SK-N-SH (cell line): ENCODE data around the gene SMAD2. TPM values are rescaled to one million over a fixed set of nuclear protein-coding genes. Genes with fewer than 3 reads are reported as not detected.

Source experiments
- CTCF ChIA-PET: fragments of 300-600, 350-600 bp; formaldehyde crosslinking; extraction: SDS; loops from one replicate; lab custom pipeline; 2021; lab: Yijun Ruan, JAX
- POLR2A ChIA-PET: fragments of 350-600 bp; sonication (Branson Sonifier 250); formaldehyde crosslinking; extraction: SDS; loops from one replicate; lab custom pipeline; 2020; ENCODE audit warnings: antibody characterized with exemption, inconsistent platforms; lab: Yijun Ruan, JAX
- DNase-seq: peaks from one replicate; pipeline ENCODE4 v3.0.0; 2012
- H2AFZ ChIP-seq: fragments of 200-600 bp; sonication (generic); 2 replicates; pipeline ENCODE4 v1.8.1; 2016; ENCODE audit warnings: antibody characterized with exemption, mild to moderate bottlenecking, low read depth
- H3F3A ChIP-seq: fragments of 200-600 bp; sonication (generic); replicated peaks from 2 replicates; pipeline ENCODE3; 2016; ENCODE audit warnings: antibody characterized with exemption, mild to moderate bottlenecking; ENCODE audit not compliant: insufficient read depth
- H3K27ac ChIP-seq, 2 experiments: fragments of 200-500 bp in 1 of 2; fragments of 200-600 bp in 1 of 2; sonication (Bioruptor generic) in 1 of 2; sonication (generic), shearing (Covaris generic) in 1 of 2; 2 replicates each; pipeline versions ENCODE4 v1.5.1 to v1.6.1; 2014 to 2016; ENCODE audit warnings: low read depth in 2 of 2, inconsistent platforms in 1 of 2, low read length in 1 of 2, mild to moderate bottlenecking in 1 of 2, mixed read lengths in 1 of 2
- H3K27me3 ChIP-seq: fragments of 200-600 bp; sonication (generic), shearing (Covaris generic); 2 replicates; pipeline ENCODE4 v1.6.1; 2016; ENCODE audit warnings: mixed run types; ENCODE audit not compliant: insufficient read depth
- H3K36me3 ChIP-seq, 2 experiments: fragments of 200-500 bp in 1 of 2; fragments of 200-600 bp in 1 of 2; sonication (Bioruptor generic) in 1 of 2; sonication (generic) in 1 of 2; replicated peaks in 1 of 2; 2 replicates each; pipeline versions ENCODE3 to v1.5.1; 2014 to 2016; ENCODE audit warnings: low read length in 1 of 2, mild to moderate bottlenecking in 1 of 2; ENCODE audit not compliant: insufficient read depth in 2 of 2, control insufficient read depth in 1 of 2
- H3K4me1 ChIP-seq, 2 experiments: fragments of 200-500 bp in 1 of 2; fragments of 200-600 bp in 1 of 2; sonication (Bioruptor generic) in 1 of 2; sonication (generic), shearing (Covaris generic) in 1 of 2; 2 replicates each; pipeline versions ENCODE4 v1.5.1 to v1.6.1; 2014 to 2016; ENCODE audit warnings: low read depth in 1 of 2, low read length in 1 of 2, mixed run types in 1 of 2; ENCODE audit not compliant: insufficient read depth in 2 of 2, control insufficient read depth in 1 of 2
- H3K4me2 ChIP-seq: fragments of 200-600 bp; sonication (generic), shearing (Covaris generic); 2 replicates; pipeline ENCODE4 v1.6.1; 2017; ENCODE audit warnings: mixed run types
- H3K4me3 ChIP-seq, 2 experiments: fragments of 200-500 bp in 1 of 2; fragments of 200-600 bp in 1 of 2; sonication (Bioruptor generic) in 1 of 2; sonication (generic), shearing (Covaris generic) in 1 of 2; 2 replicates each; pipeline versions ENCODE4 v1.5.1 to v1.8.1; 2014 to 2016; ENCODE audit warnings: low read depth in 2 of 2, inconsistent platforms in 1 of 2, low read length in 1 of 2, mild to moderate bottlenecking in 1 of 2, mixed read lengths in 1 of 2, moderate library complexity in 1 of 2
- H3K79me2 ChIP-seq: fragments of 200-600 bp; sonication (generic); 2 replicates; pipeline ENCODE4 v1.8.1; 2017; ENCODE audit warnings: mild to moderate bottlenecking; ENCODE audit not compliant: insufficient read depth
- H3K9ac ChIP-seq: fragments of 200-600 bp; sonication (generic); 2 replicates; pipeline ENCODE4 v1.6.1; 2017; ENCODE audit warnings: mixed run types
- H3K9me2 ChIP-seq: fragments of 200-600 bp; sonication (generic); 2 replicates; pipeline ENCODE4 v1.6.1; 2017; ENCODE audit warnings: mixed run types
- H3K9me3 ChIP-seq: fragments of 200-600 bp; sonication (generic); 2 replicates; pipeline ENCODE4 v1.6.1; 2017; ENCODE audit warnings: mixed run types, mild to moderate bottlenecking, moderate library complexity
- H4K20me1 ChIP-seq: fragments of 200-600 bp; sonication (generic); 2 replicates; pipeline ENCODE4 v1.6.1; 2017; ENCODE audit warnings: mild to moderate bottlenecking, mixed run types; ENCODE audit not compliant: insufficient read depth
- CHD2 ChIP-seq: fragments of 150-350 bp; IDR thresholded peaks from 2 replicates; pipeline ENCODE4 v1.6.1; 2018; ENCODE audit warnings: low read length; ENCODE audit not compliant: partially characterized antibody
- EP300 ChIP-seq, 2 experiments: IDR thresholded peaks; 2 replicates each; pipeline versions ENCODE4 v1.4.0 to v1.6.1; 2012; ENCODE audit warnings: borderline replicate concordance in 1 of 2, low read depth in 1 of 2, low read length in 1 of 2
- MXI1 ChIP-seq: IDR thresholded peaks from 2 replicates; pipeline ENCODE4 v1.6.1; 2012; ENCODE audit warnings: mild to moderate bottlenecking, low read depth, low read length, improper control_type of control experiment
- NRF1 ChIP-seq: IDR thresholded peaks from 2 replicates; pipeline ENCODE4 v1.6.1; 2012; ENCODE audit warnings: low read depth, mild to moderate bottlenecking, low read length
- RFX5 ChIP-seq: IDR thresholded peaks from 2 replicates; pipeline ENCODE4 v1.6.1; 2012; ENCODE audit warnings: mild to moderate bottlenecking, improper control_type of control experiment, low read length
- SIN3A ChIP-seq: IDR thresholded peaks from 2 replicates; pipeline ENCODE4 v1.6.1; 2012; ENCODE audit warnings: low read depth, mild to moderate bottlenecking, low read length, moderate library complexity, borderline replicate concordance
- SMC3 ChIP-seq: IDR thresholded peaks from 2 replicates; pipeline ENCODE4 v1.6.1; 2012; ENCODE audit warnings: low read depth, low read length, improper control_type of control experiment
- TAF1 ChIP-seq: IDR thresholded peaks from 2 replicates; pipeline ENCODE4 v1.6.1; 2012; ENCODE audit warnings: low read depth, mild to moderate bottlenecking, low read length, moderate library complexity, borderline replicate concordance
- WGBS: methylation state at CpG from one replicate; pipeline ENCODE4 v1.1.6; 2017; ENCODE audit warnings: low lambda C conversion rate; 5-methylcytosine and 5-hydroxymethylcytosine counted together
- polyA plus RNA-seq, 3 experiments: library from polyadenylated mRNA; depleted of rRNA; stranded (reverse); fragments of >200 nt; gene quantifications; 2 replicates each; pipeline ENCODE4 v1.2.3, GENCODE V29; 2012
- TF ChIP-seq, protein P1 (sequence below): IDR thresholded peaks from 2 replicates; pipeline ENCODE4 v1.6.1; 2012; ENCODE audit warnings: mild to moderate bottlenecking, low read depth, low read length, moderate library complexity
- TF ChIP-seq, protein P2 (sequence below): IDR thresholded peaks from 2 replicates; pipeline ENCODE4 v1.4.0; 2012; ENCODE audit warnings: low read depth, borderline replicate concordance
- TF ChIP-seq, protein P3 (sequence below): IDR thresholded peaks from 2 replicates; pipeline ENCODE4; 2012
- TF ChIP-seq, protein P4 (sequence below): fragments of 150-350 bp; IDR thresholded peaks from 2 replicates; pipeline ENCODE4 v1.6.1; 2017; ENCODE audit warnings: antibody characterized with exemption, low read length, low read depth, borderline replicate concordance

The SMAD2 gene
- polyA plus RNA-seq, 1 of the 3 experiments (the other 2 are of a cell fraction), result 36.3 TPM

DNA sequence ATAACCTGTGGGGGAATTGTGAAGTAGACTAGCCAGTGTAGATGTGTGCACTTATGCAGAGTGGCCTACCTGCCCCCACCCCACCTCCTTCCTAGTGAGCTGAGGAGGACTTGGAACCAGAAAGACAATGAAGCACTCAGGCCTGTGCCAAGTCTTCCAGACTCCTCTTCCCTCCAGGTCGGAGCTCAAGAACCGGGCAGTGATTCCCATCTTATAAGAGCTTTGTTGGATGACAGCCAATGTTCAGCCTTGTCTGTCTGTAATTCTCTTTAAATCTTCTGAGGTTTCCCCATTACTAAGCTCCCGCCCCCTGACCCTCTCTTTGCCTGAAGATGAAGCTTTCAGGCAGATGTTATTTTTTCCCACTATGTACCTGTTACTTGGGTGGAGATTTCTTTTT, 121.0 kb downstream of the SMAD2 start (continued):
- TF ChIP-seq, protein P1, sequence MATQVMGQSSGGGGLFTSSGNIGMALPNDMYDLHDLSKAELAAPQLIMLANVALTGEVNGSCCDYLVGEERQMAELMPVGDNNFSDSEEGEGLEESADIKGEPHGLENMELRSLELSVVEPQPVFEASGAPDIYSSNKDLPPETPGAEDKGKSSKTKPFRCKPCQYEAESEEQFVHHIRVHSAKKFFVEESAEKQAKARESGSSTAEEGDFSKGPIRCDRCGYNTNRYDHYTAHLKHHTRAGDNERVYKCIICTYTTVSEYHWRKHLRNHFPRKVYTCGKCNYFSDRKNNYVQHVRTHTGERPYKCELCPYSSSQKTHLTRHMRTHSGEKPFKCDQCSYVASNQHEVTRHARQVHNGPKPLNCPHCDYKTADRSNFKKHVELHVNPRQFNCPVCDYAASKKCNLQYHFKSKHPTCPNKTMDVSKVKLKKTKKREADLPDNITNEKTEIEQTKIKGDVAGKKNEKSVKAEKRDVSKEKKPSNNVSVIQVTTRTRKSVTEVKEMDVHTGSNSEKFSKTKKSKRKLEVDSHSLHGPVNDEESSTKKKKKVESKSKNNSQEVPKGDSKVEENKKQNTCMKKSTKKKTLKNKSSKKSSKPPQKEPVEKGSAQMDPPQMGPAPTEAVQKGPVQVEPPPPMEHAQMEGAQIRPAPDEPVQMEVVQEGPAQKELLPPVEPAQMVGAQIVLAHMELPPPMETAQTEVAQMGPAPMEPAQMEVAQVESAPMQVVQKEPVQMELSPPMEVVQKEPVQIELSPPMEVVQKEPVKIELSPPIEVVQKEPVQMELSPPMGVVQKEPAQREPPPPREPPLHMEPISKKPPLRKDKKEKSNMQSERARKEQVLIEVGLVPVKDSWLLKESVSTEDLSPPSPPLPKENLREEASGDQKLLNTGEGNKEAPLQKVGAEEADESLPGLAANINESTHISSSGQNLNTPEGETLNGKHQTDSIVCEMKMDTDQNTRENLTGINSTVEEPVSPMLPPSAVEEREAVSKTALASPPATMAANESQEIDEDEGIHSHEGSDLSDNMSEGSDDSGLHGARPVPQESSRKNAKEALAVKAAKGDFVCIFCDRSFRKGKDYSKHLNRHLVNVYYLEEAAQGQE, result no peak
- TF ChIP-seq, protein P2, sequence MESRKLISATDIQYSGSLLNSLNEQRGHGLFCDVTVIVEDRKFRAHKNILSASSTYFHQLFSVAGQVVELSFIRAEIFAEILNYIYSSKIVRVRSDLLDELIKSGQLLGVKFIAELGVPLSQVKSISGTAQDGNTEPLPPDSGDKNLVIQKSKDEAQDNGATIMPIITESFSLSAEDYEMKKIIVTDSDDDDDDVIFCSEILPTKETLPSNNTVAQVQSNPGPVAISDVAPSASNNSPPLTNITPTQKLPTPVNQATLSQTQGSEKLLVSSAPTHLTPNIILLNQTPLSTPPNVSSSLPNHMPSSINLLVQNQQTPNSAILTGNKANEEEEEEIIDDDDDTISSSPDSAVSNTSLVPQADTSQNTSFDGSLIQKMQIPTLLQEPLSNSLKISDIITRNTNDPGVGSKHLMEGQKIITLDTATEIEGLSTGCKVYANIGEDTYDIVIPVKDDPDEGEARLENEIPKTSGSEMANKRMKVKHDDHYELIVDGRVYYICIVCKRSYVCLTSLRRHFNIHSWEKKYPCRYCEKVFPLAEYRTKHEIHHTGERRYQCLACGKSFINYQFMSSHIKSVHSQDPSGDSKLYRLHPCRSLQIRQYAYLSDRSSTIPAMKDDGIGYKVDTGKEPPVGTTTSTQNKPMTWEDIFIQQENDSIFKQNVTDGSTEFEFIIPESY, result no peak
- TF ChIP-seq, protein P3, sequence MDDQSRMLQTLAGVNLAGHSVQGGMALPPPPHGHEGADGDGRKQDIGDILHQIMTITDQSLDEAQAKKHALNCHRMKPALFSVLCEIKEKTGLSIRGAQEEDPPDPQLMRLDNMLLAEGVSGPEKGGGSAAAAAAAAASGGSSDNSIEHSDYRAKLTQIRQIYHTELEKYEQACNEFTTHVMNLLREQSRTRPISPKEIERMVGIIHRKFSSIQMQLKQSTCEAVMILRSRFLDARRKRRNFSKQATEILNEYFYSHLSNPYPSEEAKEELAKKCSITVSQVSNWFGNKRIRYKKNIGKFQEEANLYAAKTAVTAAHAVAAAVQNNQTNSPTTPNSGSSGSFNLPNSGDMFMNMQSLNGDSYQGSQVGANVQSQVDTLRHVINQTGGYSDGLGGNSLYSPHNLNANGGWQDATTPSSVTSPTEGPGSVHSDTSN, result no peak
- TF ChIP-seq MXI1, result no peak
- TF ChIP-seq EP300 (IDR thresholded peaks at IDR 0.05; ENCODE audit: borderline replicate concordance in 1 of 2, low read depth in 1 of 2, low read length in 1 of 2), result no peak
- TF ChIP-seq, protein P4, sequence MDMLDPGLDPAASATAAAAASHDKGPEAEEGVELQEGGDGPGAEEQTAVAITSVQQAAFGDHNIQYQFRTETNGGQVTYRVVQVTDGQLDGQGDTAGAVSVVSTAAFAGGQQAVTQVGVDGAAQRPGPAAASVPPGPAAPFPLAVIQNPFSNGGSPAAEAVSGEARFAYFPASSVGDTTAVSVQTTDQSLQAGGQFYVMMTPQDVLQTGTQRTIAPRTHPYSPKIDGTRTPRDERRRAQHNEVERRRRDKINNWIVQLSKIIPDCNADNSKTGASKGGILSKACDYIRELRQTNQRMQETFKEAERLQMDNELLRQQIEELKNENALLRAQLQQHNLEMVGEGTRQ, result no peak
- TF ChIP-seq NRF1, result no peak
- no peak for TF ChIP-seq CHD2
- TF ChIP-seq TAF1, result no peak
- TF ChIP-seq, all 33 proteins: peak for 0

DNA sequence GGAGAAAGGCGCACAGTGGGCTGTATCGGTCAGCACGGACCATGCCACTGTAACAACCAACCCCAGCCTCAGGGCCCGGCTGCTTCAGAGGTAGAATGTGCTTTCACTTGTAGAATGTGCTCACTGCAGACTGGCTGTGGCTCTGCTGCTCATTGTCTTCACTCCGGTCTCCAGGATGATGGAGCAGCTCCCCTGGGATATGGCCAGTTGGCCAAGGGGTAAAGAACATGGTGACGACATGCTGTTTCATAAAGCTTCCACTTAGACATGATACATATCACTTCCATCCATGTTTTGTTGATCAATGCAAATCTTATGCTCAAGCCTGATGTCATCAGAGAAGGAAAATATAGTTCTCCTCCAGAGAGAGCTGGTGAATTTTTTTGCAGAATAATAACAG, 127.7 kb downstream of the SMAD2 start:
- H4K20me1 ChIP-seq, result no peaks in the 10 kb centered on the region
- 53% methylated on average over 2 of the region's 6 CpGs for WGBS
- no peak overlapping the region for H3K4me2 ChIP-seq
- no peaks in the 10 kb centered on the region for H3K36me3 ChIP-seq
- no peak overlapping the region for H3K27ac ChIP-seq
- H3K9me2 ChIP-seq, result no peaks in the 10 kb centered on the region
- H3F3A ChIP-seq, result no peaks in the 10 kb centered on the region
- no peaks in the 10 kb centered on the region for H3K79me2 ChIP-seq
- H3K27me3 ChIP-seq, result no peaks in the 10 kb centered on the region
- POLR2A ChIA-PET, result no interaction called here
- no peak overlapping the region for H3K9ac ChIP-seq
- H3K4me3 ChIP-seq, result no peak overlapping the region
- TF ChIP-seq SMC3 (no peak), MXI1 (no peak), SIN3A (no peak), RFX5 (no peak)
- TF ChIP-seq, protein P1, result no peak
- H2AFZ ChIP-seq, result no peak overlapping the region
- DNase-seq, result no peak
- H3K4me1 ChIP-seq, result peaks cover 0 to 34% of the 10 kb centered on the region in 2 experiments; a peak in 1 of 4 replicates
- no peaks in the 10 kb centered on the region for H3K9me3 ChIP-seq
- CTCF ChIA-PET, result no interaction called here
